ENCODE measurements around the gene EBLN1. TPM values are rescaled to one million over a fixed set of nuclear protein-coding genes. Genes with fewer than 3 reads are reported as not detected.
A peak's percentile ranks its signal among the peaks of the same experiment; 100 is the strongest.

Gene EBLN1
- total and polyA plus RNA-seq, 2 of the 13 experiments (the other 11 are each of a cell fraction or from before 2014, with no cell fraction given): not detected

GRCh38 chr10:22228943-22229801 is 11.4 kb upstream of the EBLN1 start (continued):
- TF ChIP-seq ZBTB40 (IDR thresholded peaks at IDR 0.05) (no peak), ZBTB40 (CRISPR knock-in tag; IDR thresholded peaks at IDR 0.05) (no peak), ZNF496 (CRISPR knock-in tag; IDR thresholded peaks at IDR 0.05; ENCODE audit: insufficient replicate concordance) (no peak), ZNF619 (CRISPR knock-in tag; IDR thresholded peaks at IDR 0.05) (no peak), NRL (CRISPR knock-in tag; IDR thresholded peaks at IDR 0.05; ENCODE audit: borderline replicate concordance) (peak; percentile 73; the same call in 1 of the 2 replicates), ZNF713 (CRISPR knock-in tag; IDR thresholded peaks at IDR 0.05) (no peak), SALL1 (CRISPR knock-in tag; IDR thresholded peaks at IDR 0.05) (peak; percentile 88), ZNF12 (CRISPR knock-in tag; IDR thresholded peaks at IDR 0.05) (peak; percentile 56; the same call in 1 of the 2 replicates), BORCS8-MEF2B (CRISPR knock-in tag; IDR thresholded peaks at IDR 0.05) (peak; percentile 87; the same call in 1 of the 2 replicates), ZNF672 (CRISPR knock-in tag; IDR thresholded peaks at IDR 0.05) (no peak), DNMT1 (CRISPR knock-in tag; IDR thresholded peaks at IDR 0.05) (no peak), ZNF781 (CRISPR knock-in tag; IDR thresholded peaks at IDR 0.05; ENCODE audit: borderline replicate concordance, not compliant biosample characterization) (peak; percentile 60)
- TF ChIP-seq, protein P1, sequence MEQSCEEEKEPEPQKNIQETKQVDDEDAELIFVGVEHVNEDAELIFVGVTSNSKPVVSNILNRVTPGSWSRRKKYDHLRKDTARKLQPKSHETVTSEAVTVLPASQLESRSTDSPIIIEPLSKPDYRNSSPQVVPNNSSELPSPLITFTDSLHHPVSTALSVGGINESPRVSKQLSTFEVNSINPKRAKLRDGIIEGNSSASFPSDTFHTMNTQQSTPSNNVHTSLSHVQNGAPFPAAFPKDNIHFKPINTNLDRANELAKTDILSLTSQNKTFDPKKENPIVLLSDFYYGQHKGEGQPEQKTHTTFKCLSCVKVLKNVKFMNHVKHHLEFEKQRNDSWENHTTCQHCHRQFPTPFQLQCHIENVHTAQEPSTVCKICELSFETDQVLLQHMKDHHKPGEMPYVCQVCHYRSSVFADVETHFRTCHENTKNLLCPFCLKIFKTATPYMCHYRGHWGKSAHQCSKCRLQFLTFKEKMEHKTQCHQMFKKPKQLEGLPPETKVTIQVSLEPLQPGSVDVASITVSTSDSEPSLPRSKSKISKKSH (CRISPR knock-in tag; IDR thresholded peaks at IDR 0.05; ENCODE audit: borderline replicate concordance): peak; percentile 64; the same call in 1 of the 2 replicates
- TF ChIP-seq, protein P2, sequence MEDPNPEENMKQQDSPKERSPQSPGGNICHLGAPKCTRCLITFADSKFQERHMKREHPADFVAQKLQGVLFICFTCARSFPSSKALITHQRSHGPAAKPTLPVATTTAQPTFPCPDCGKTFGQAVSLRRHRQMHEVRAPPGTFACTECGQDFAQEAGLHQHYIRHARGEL (CRISPR knock-in tag; IDR thresholded peaks at IDR 0.05): no peak
- TF ChIP-seq, protein P3, sequence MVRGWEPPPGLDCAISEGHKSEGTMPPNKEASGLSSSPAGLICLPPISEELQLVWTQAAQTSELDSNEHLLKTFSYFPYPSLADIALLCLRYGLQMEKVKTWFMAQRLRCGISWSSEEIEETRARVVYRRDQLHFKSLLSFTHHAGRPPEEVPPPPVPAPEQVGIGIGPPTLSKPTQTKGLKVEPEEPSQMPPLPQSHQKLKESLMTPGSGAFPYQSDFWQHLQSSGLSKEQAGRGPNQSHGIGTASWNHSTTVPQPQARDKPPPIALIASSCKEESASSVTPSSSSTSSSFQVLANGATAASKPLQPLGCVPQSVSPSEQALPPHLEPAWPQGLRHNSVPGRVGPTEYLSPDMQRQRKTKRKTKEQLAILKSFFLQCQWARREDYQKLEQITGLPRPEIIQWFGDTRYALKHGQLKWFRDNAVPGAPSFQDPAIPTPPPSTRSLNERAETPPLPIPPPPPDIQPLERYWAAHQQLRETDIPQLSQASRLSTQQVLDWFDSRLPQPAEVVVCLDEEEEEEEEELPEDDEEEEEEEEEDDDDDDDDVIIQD (CRISPR knock-in tag; IDR thresholded peaks at IDR 0.05; ENCODE audit: low read depth): no peak
